Right lobe of liver (tissue), 4 donors: ENCODE data around the gene MIDN.
A peak's percentile ranks its signal among the peaks of the same experiment; 100 is the strongest.

Source experiments
- POLR2A ChIP-seq: fragments of 450-650 bp; IDR thresholded peaks from one replicate; pipeline ENCODE4 v1.6.1; 2017; ENCODE audit warnings: antibody characterized with exemption, mild to moderate bottlenecking
- TF ChIP-seq, protein P1 (sequence below), 4 donors: fragments of 200-600 bp in 3 of 4; fragments of 450-650 bp in 1 of 4; IDR thresholded peaks; one replicate each; pipeline versions ENCODE4 v1.5.1 to v1.8.0; 2016 to 2022; ENCODE audit warnings: antibody characterized with exemption in 4 of 4, mild to moderate bottlenecking in 2 of 4
- donor health status: DM: no; HTN: no; CAD: no.
- donor health status: DM: no; HTN: no; CAD: no.
- donor health status: DM: no; HTN: yes; CAD: no.

DNA sequence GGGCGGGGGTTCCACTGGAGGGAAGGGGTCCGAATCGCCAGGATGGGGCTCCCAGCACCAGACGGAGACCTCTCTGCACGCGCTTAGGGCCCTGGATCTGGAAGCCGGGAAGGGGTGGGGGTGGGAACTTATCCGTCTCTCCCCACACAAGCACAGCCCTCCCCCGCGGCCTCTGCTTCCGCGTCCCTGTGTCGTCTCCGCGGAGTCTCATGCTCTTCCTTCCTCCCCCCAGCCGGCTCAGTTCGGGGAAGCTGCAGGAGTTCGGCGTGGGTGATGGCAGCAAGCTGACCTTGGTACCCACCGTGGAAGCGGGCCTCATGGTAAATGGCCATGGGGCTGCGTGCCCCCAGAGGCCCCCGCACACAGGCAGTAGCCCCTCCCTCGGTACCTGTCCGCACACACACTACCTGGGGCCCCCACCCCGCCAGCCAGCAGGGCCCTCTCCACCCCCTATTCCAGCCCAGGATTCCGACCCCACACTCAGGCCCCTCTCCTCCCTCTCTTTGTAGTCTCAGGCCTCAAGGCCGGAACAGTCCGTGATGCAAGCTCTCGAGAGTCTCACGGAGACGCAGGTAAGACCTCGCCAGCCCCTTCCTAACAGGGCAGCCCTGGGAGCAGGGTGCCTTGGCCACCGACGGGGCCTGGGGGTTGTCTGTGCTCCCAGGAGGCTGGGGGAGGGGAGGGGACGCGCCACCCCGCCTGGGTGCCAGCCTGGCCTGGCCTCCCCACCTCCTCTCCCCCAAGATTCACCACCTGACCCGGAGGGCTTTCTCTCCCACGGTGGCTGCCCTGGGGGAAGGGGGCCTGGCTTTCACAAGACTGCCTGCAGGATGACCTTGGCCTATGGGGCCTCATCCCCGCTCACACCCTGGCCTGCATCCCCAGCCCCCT is 3.2 kb downstream of the MIDN start:
- TF ChIP-seq, protein P1, sequence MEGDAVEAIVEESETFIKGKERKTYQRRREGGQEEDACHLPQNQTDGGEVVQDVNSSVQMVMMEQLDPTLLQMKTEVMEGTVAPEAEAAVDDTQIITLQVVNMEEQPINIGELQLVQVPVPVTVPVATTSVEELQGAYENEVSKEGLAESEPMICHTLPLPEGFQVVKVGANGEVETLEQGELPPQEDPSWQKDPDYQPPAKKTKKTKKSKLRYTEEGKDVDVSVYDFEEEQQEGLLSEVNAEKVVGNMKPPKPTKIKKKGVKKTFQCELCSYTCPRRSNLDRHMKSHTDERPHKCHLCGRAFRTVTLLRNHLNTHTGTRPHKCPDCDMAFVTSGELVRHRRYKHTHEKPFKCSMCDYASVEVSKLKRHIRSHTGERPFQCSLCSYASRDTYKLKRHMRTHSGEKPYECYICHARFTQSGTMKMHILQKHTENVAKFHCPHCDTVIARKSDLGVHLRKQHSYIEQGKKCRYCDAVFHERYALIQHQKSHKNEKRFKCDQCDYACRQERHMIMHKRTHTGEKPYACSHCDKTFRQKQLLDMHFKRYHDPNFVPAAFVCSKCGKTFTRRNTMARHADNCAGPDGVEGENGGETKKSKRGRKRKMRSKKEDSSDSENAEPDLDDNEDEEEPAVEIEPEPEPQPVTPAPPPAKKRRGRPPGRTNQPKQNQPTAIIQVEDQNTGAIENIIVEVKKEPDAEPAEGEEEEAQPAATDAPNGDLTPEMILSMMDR (IDR thresholded peaks at IDR 0.05), result no peak
- TF ChIP-seq POLR2A, result peak; percentile 24
